Left ventricle myocardium inferior (tissue), 1 donor: ENCODE data around the gene FAAP24. TPM values are rescaled to one million over a fixed set of nuclear protein-coding genes. Genes with fewer than 3 reads are reported as not detected.
"Not testable (repeated sequence)": the region's sequence is repeated elsewhere in the genome, so short reads cannot be mapped to it uniquely, and the experiment has no call there.

ENCODE experiments used
- DNase-seq: peaks from one replicate; pipeline ENCODE4 v3.0.0-alpha.2; 2020
- H3K27ac ChIP-seq: fragments of 200-600 bp; replicated peaks from 2 replicates; pipeline ENCODE4 v1.8.0; 2021
- H3K27me3 ChIP-seq: fragments of 200-600 bp; 2 replicates; pipeline ENCODE4 v1.8.0; 2021; ENCODE audit warnings: low read depth
- H3K36me3 ChIP-seq: fragments of 200-600 bp; 2 replicates; pipeline ENCODE4 v1.8.0; 2021
- H3K4me1 ChIP-seq: fragments of 200-600 bp; 2 replicates; pipeline ENCODE4 v1.8.0; 2021
- H3K4me3 ChIP-seq: fragments of 200-600 bp; 2 replicates; pipeline ENCODE4 v1.8.0; 2021; ENCODE audit warnings: mild to moderate bottlenecking, moderate library complexity
- H3K9me3 ChIP-seq: fragments of 200-600 bp; replicated peaks from 2 replicates; pipeline ENCODE4 v1.8.0; 2021
- intact Hi-C: fragments of 100-400 bp; cut with micrococcal nuclease; formaldehyde crosslinking; loops from one replicate; pipeline ENCODE4 v1.11.0; 2022
- total RNA-seq: library from RNA; stranded (reverse); fragmentation: NEBNext Ultra II Directional; extraction: Animal tissue kit (Norgen Biotek cat#: 25700); gene quantifications from one replicate; pipeline ENCODE4 v1.2.1, GENCODE V29; 2021
- TF ChIP-seq, protein P1 (sequence below): fragments of 200-600 bp; IDR thresholded peaks from 2 replicates; pipeline ENCODE4 v1.8.0; 2021; ENCODE audit warnings: antibody characterized with exemption, mild to moderate bottlenecking, borderline replicate concordance
- donor health status: DM: no; HTN: yes; CAD: no; lungs with severe emphysema.

FAAP24 gene
- total RNA-seq, 1 donor from 2014 or later, result 0.49 TPM

DNA sequence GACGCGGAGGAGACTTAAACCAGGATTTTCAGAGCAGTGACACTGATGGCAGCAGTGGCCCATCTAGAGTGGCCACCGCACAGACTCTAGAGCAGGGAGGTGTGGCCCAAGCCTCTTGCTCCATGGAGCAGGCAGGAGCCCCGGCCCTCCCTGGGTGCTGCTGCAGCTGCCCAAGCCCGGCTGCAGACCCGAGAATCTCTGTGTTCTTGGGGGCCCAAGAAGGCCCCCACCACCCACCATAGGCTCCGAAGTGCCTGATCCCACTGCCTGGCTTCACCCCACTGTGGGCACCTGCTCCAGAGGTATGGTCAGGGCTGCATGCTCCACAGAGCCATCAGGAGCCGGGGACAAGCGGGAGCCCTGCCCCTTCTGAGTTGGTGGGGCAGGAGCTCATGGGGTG, 36.4 kb upstream of the FAAP24 start:
- TF ChIP-seq, protein P1, sequence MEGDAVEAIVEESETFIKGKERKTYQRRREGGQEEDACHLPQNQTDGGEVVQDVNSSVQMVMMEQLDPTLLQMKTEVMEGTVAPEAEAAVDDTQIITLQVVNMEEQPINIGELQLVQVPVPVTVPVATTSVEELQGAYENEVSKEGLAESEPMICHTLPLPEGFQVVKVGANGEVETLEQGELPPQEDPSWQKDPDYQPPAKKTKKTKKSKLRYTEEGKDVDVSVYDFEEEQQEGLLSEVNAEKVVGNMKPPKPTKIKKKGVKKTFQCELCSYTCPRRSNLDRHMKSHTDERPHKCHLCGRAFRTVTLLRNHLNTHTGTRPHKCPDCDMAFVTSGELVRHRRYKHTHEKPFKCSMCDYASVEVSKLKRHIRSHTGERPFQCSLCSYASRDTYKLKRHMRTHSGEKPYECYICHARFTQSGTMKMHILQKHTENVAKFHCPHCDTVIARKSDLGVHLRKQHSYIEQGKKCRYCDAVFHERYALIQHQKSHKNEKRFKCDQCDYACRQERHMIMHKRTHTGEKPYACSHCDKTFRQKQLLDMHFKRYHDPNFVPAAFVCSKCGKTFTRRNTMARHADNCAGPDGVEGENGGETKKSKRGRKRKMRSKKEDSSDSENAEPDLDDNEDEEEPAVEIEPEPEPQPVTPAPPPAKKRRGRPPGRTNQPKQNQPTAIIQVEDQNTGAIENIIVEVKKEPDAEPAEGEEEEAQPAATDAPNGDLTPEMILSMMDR, result no peak
- Histone ChIP-seq H3K4me1 (no peaks in the 10 kb centered on the region), H3K27ac (no peak overlapping the region), H3K36me3 (peaks cover 92% of the 10 kb centered on the region), H3K4me3 (no peak overlapping the region), H3K27me3 (no peaks in the 10 kb centered on the region), H3K9me3 (no peaks in the 10 kb centered on the region)
- DNase-seq, result no peak
- intact Hi-C loops, result no loop called here

DNA sequence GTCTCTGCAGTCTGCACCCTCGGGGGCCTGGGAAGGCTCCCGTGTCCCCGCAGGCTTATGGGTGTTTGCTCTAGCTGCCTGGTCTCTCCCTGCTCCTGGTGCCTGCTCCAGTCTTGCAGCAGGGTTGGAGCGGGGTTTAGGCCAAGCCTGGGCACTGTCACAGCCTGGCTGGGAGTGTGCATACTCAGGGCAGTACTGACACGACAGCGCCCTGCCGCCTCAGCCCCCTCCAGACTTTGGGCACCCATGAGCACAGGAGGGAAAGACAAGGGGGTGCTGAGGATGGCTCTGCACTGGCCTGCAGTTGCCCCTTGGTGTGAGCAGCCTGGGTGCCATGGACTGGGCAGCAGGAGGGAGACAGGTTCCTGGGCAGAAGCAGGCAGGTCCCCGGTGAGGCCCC, 36.0 kb upstream of the FAAP24 start:
- no peaks in the 10 kb centered on the region for H3K4me1 ChIP-seq
- DNase-seq, result no peak
- no peaks in the 10 kb centered on the region for H3K27me3 ChIP-seq
- TF ChIP-seq, protein P1, result no peak
- H3K4me3 ChIP-seq, result no peak overlapping the region
- no peak overlapping the region for H3K27ac ChIP-seq
- intact Hi-C loops, result no loop called here
- no peaks in the 10 kb centered on the region for H3K9me3 ChIP-seq
- peaks cover 92% of the 10 kb centered on the region for H3K36me3 ChIP-seq

DNA sequence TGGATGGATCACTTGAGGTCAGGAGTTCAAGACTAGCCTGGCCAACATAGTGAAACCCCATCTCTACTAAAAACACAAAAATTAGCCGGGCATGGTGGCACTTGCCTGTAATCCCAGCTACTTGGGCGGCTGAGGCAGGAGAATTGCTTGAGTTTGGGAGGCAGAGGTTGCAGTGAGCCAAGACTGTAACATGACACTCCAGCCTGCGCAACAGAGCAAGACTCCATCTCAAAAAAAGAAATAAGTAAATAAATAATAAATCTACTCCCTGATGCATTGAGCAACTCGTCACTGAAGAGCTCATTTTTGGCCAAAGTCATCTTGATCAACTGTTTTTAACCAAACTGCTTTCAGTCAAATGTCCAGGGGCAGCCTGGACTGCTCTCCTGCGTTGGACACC, 30.8 kb upstream of the FAAP24 start:
- H3K9me3 ChIP-seq, intact Hi-C loops, DNase-seq, H3K27me3 ChIP-seq, H3K27ac ChIP-seq, H3K4me1 ChIP-seq, H3K4me3 ChIP-seq: not testable (repeated sequence)
- H3K36me3 ChIP-seq, result peaks cover 91% of the 10 kb centered on the region

DNA sequence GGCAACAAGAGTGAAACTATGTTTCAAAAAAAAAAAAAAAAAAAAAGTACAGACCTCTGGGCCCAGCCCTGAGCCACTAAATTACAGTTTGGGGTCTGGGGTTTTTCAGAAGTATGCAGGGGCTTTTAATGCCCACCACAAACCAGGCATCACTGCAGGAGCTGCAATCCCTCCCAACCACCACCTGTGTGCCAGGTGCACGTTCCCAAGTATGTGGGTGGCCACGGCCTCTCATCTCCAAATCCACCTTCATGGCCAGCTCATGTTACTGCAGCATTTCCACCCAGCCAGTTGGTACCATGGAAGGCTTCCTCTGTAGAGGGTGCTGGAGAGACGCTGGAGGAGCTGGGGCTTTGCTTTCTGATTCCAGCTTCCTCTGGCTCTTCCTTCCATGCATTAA, 26.8 kb upstream of the FAAP24 start:
- TF ChIP-seq, protein P1, result no peak
- no peak overlapping the region for H3K4me3 ChIP-seq
- intact Hi-C loops, result no loop called here
- H3K9me3 ChIP-seq, result no peaks in the 10 kb centered on the region
- H3K27me3 ChIP-seq, result no peaks in the 10 kb centered on the region
- H3K27ac ChIP-seq, result no peak overlapping the region
- no peak for DNase-seq
- H3K36me3 ChIP-seq, result peaks cover 95% of the 10 kb centered on the region
- H3K4me1 ChIP-seq, result no peaks in the 10 kb centered on the region

DNA sequence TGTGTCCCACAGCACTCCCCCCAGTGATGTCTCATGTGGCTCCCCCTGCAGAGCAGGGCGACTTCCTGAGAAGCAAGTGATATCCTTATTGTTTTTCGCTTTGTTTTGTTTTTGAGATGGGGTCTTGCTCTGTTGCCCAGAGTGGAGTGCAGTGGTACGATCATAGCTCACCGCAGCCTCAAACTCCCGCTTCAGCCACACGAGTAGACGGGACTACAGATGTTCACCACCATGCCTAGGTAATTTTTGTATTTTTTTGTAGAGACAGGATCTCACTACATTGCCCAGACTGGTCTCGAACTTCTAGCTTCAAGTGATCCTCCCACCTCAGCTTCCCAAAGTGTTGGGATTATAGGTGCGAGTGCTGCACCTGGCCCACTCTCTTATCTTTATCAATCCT, 5.3 kb upstream of the FAAP24 start:
- Histone ChIP-seq H3K36me3 (peaks cover 50% of the 10 kb centered on the region), H3K9me3 (no peaks in the 10 kb centered on the region), H3K4me3 (no peak overlapping the region), H3K27me3 (no peaks in the 10 kb centered on the region), H3K4me1 (peaks cover 21% of the 10 kb centered on the region), H3K27ac (no peak overlapping the region)
- DNase-seq, result no peak
- intact Hi-C loops, result no loop called here
- TF ChIP-seq, protein P1, result no peak

DNA sequence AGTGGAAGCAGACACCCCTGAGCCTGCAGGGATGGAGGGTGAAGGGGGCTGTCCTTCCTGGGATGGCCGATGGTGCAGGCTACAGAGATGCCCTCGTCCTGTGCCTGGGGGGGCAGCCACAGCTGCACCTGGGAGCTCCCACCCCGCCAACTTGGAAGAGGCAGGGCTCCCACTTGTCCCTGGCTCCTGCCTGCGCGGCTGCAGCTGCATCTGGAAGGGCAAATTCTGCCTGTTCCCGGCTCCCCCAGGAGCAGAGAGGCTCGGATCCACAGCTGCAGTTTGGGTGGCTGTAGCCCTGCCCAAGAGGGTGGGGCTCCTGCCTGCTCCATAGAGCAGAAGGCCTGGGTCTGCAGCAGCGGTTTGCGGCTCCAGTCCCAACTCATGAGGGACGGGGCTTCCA, 2.5 kb upstream of the FAAP24 start:
- Histone ChIP-seq H3K4me3 (no peak overlapping the region), H3K27me3 (no peaks in the 10 kb centered on the region), H3K4me1 (peaks cover 30% of the 10 kb centered on the region), H3K9me3 (no peaks in the 10 kb centered on the region), H3K27ac (no peak overlapping the region), H3K36me3 (peaks cover 25% of the 10 kb centered on the region)
- intact Hi-C loops, result no loop called here
- TF ChIP-seq, protein P1, result no peak
- DNase-seq, result no peak
